Hematopoietic multipotent progenitor cell treated with erythropoietin and hydrocortisone succinate and interleukin-3 and kit ligand, for 6 days (in vitro differentiated cells): Measurements from ENCODE around the gene RNF208.
A peak's percentile ranks its signal among the peaks of the same experiment; 100 is the strongest.
"Not testable (repeated sequence)": the region's sequence is repeated elsewhere in the genome, so short reads cannot be mapped to it uniquely, and the experiment has no call there.

Experiments used
- DNase-seq: peaks from one replicate; pipeline ENCODE4 v3.0.0-alpha.2; 2015

The RNF208 gene

DNA sequence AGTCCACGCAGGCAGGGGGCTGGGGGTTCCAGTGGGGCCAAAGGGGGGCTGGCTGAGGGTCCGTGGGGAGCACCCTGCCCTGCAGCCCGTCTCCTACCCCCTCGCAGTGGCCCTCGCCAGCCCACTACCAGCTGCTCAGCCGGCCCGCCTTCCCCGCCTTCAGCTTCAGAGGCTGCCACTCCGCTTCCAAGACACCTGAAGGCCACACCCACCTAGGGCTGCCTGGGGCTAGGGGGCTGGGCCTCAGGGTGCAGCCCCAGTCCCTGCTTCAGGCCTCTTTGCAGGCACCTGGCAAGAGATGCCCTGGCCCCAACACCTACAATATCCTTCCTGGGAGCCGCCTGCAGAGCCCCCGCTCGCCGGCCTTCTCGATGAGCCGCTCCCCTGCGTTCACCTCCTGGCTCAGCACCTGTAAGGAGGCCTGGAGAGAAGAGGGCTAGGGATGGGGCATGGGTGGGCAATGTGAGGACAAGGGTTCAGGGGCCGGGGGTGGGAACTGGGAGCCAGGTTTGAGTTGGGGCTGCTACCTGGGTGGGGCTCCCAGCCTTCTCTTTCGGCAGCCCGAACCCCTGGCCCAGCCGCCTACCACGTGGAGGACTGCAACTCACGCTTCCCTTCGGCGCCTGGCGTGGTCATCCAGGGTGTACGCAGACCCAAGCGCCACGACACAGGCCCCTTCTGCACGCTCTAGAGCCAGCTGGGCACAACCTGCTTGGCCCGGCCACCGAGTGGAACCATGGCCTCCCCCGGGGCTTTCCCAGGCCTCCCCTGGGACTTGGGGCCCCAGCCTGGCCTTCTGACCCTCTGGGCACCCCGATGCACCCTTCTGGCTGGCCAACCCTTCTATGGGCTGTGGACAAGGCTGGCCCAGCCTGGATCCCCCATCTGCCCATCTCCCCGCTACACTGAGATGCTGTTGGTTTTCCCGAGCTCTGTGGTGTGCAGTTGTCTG lies 30.8 kb upstream of the RNF208 start:
- no peak for DNase-seq

- no peak for DNase-seq
These were observed 29.6 kb upstream of the RNF208 start for GRCh38 chr9:137251490-137252268.

GRCh38 chr9:137251194-137251461 lies 29.1 kb upstream of the RNF208 start, which contains the start of gene STPG3:
Gene STPG3, plus strand, starts transcription at chr9:137251286. Its CDS starts 1 bp downstream, at chr9:137251287.
- no peak for DNase-seq

- no peak for DNase-seq
These were observed 28.5 kb upstream of the RNF208 start for GRCh38 chr9:137250329-137251193.

DNA sequence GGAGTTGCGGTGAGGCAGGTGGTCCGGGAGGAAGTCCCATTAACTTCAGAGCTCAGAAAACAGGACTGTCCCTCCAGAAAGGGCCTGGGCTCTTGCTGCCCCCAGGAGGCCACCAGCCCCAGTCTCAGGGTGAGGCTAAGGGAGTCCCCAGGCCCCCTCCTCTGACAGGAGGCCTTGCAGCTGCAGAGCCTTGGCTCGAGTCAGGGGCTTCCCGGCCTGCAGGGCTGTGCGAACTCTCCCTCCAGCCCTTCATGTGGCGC lies 25.8 kb upstream of the RNF208 start:
- no peak for DNase-seq

DNA sequence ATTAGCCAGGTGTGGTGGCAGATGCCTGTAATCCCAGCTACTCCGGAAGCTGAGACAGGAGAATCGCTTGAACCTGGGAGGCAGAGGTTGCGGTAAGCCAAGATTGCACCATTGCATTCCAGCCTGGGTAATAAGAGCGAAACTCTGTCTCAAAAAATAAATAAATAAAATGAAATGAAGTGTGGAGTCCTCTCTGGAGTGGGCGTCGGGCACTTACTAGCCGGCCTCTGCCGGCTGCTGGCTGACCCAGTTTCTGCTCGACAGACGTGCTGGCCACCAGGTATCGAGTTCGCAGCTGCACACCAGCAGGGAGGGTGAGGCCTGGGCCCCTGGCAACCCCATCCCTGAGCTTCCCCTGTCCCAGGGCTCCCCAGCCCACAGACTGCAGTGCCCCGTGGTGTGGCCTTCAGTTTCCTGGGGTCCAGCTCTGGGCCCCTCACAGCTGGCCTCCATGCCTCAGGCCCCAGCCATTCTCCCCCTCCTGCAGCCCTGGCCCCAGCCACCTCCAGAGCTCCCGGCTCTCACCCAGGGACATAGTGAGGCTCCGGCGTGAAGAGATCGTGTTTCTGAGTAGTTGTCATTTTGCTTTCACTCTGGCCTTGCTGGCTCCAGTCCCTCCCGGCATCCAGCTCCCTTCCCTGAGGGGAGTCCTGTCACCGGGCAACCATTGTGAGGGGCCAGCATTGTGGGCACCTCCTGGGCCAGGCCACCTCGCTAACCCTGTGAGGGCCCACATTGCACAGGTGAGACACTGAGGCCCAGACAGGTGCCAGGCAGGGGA lies 25.3 kb upstream of the RNF208 start:
- no peak for DNase-seq

- DNase-seq: no peak
These were observed 23.7 kb upstream of the RNF208 start for GRCh38 chr9:137245450-137246421.

DNA sequence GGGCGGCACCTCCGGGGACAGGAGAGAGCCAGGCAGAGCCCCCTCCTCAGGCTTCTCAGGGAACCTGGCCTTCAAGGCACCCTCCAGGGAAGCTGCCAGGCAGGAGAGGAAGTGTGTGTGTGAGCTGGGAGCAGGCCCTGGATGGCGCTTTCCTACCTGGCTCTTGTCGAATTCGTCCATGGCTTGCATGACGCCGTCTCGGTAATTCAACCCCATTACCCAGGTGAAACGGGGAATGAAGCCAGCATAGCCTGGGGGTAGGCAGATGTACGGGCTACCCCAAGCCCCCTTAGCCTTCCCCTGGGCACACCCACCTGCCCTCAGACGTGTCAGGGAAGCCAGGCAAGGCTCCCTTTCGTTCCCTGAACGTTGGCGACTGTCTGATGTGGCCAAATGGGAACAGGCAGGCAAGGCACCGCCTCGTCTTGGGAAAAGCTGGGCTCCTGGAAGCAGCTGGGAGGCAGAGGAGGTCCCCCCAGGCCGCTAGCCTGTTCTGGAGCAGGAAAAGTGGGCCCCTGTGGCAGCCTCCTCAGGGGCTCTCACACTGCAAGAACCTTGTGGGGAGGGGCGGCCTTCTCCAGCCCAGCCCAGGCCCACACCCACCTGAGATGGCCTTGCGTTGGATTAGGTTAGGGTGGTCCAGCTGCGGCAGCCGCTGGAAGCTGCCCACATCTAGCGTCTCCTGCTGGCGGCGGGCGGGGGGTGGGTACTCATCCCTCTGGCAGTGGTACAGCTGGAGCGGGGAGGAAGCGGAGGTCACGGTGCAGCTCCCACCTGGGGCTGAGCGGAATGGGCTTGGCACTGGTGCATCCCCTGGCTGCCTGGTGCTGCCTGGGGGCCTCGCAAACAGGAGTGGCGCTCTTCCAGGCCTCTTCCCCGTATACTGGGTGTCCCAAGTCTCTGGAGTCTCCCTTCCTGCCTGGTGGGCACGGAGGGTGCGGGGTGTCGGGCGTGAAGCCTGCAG lies 22.7 kb upstream of the RNF208 start:
- no peak for DNase-seq

DNA sequence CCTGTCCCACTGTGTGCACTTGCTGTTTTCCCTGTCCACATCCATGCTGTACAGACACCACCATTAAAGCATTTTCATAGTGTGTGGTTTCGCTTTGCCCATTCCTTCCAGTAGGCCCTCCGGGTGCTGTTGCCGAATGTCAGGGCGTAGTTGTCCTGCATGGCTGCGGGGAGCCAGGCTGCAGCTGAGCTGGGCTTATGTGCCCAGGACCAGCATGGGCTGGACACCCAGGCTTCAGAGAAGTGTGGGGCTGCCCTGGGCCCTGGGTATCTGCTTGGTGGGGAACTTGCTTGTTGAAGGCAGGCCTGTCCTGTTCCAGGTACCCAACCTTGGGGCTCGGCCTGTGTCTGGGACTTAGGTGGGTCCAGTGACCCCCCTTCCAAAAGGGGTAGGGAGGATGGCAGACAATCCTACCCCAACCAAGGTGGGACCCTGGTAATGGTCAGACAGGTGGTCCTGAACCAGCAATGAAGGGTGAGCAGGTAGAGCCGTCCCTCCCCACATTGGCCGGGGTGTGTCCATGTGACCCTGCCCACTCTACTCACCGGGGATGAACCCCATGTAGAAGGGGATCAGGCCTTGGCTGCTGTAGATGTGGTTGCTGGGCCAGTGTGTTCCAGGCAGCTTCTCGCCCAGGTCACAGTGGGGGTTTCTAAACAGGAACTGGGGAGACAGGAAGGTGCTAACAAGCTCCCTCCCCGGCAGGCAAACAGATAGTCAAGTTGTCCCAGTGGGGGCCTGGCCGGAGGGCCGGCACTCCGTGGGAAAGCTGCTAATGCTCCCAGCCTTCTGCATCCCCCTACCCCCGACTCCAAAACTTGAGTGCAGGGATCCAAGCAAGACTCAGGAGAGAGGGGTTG lies 21.8 kb upstream of the RNF208 start:
- peak; percentile 46 for DNase-seq

DNA sequence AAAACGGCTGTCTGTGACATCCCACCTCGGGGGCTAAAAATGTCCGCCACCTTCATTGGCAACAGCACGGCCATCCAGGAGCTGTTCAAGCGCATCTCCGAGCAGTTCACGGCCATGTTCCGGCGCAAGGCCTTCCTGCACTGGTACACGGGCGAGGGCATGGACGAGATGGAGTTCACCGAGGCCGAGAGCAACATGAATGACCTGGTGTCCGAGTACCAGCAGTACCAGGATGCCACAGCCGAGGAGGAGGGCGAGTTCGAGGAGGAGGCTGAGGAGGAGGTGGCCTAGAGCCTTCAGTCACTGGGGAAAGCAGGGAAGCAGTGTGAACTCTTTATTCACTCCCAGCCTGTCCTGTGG lies 21.2 kb upstream of the RNF208 start:
- not testable (repeated sequence) for DNase-seq

DNA sequence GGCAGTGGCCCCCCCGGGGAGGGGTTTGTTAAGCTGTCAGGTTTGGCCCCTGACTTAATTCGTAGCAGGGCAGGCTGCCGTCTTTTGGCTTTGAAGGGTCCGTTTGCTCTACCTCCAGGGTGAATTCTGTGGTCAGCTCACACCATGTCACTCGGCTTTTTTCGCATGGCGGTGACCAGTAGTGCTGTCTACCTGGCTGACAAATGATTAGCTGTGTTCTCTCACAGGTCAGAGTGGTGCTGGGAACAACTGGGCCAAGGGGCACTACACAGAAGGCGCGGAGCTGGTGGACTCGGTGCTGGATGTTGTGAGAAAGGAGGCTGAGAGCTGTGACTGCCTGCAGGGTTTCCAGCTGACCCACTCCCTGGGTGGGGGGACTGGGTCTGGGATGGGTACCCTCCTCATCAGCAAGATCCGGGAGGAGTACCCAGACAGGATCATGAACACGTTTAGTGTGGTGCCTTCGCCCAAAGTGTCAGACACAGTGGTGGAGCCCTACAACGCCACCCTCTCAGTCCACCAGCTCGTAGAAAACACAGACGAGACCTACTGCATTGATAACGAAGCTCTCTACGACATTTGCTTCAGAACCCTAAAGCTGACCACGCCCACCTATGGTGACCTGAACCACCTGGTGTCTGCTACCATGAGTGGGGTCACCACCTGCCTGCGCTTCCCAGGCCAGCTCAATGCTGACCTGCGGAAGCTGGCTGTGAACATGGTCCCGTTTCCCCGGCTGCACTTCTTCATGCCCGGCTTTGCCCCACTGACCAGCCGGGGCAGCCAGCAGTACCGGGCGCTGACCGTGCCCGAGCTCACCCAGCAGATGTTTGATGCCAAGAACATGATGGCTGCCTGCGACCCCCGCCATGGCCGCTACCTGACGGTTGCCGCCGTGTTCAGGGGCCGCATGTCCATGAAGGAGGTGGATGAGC lies 20.5 kb upstream of the RNF208 start:
- no peak for DNase-seq

- peak; percentile 78 for DNase-seq
These were observed 19.6 kb upstream of the RNF208 start for GRCh38 chr9:137241490-137242268.

DNA sequence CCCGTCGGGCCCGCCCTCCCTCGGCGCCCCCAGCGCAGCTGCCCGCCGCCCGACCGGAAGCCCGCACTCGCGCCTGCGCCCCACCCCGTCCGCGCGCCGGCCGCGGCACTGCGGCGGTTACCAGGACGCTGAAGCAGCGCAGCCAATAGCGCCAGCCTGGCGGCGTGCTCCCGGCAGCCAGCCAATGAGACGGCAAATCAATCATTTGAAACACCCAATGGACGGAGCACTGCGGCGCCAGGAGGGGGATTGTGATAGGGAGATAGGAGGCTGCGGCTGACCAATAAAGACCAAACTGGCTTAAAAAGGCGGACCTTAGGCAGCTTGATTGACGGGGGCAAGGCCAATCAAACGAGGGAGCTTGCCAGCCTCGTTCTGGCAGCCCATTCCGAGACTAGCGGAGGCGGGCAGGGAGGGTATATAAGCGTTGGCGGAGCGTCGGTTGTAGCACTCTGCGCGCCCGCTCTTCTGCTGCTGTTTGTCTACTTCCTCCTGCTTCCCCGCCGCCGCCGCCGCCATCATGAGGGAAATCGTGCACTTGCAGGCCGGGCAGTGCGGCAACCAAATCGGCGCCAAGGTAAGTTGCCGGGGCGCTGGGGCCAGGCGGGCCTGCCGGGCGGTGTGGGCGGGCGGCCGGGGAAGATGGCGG lies 18.9 kb upstream of the RNF208 start, which contains the start of gene TUBB4B:
Gene TUBB4B (plus strand): TSS at position 447 of the 649 bp plus-strand sequence. CDS start 74 bp downstream, at position 521.
- peak; percentile 100 for DNase-seq

GRCh38 chr9:137240318-137240840 lies 18.3 kb upstream of the RNF208 start:
- peak; percentile 88 for DNase-seq

GRCh38 chr9:137239541-137240200 lies 17.6 kb upstream of the RNF208 start:
- not testable (repeated sequence) for DNase-seq
